H9 (cell line): ENCODE data around the gene DIAPH3. TPM values are rescaled to one million over a fixed set of nuclear protein-coding genes. Genes with fewer than 3 reads are reported as not detected.

ENCODE experiments used
- DNase-seq: peaks from one replicate; pipeline ENCODE4 v3.0.0-alpha.2; 2017
- H2AFZ ChIP-seq: one replicate; pipeline ENCODE4 v1.6.1; 2013; ENCODE audit warnings: mild to moderate bottlenecking, low read length, control low read depth, moderate library complexity
- H2AK5ac ChIP-seq: 2 replicates; pipeline ENCODE4 v1.6.1; 2013; ENCODE audit warnings: low read length, control low read depth, mixed read lengths; ENCODE audit not compliant: insufficient read length
- H2BK120ac ChIP-seq: one replicate; pipeline ENCODE4 v1.6.1; 2013; ENCODE audit warnings: low read depth, mild to moderate bottlenecking, low read length, control low read depth, inconsistent platforms; ENCODE audit not compliant: poor library complexity, severe bottlenecking
- H2BK12ac ChIP-seq: 2 replicates; pipeline ENCODE4 v1.6.1; 2013; ENCODE audit warnings: low read length, control low read depth, mixed read lengths, low read depth; ENCODE audit not compliant: insufficient read length
- H2BK15ac ChIP-seq: 2 replicates; pipeline ENCODE4 v1.6.1; 2013; ENCODE audit warnings: low read depth, low read length, control low read depth
- H2BK20ac ChIP-seq: one replicate; pipeline ENCODE4 v1.6.1; 2013; ENCODE audit warnings: low read depth, mild to moderate bottlenecking, low read length, control low read depth, inconsistent platforms; ENCODE audit not compliant: poor library complexity, severe bottlenecking
- H2BK5ac ChIP-seq: 2 replicates; pipeline ENCODE4 v1.6.1; 2013; ENCODE audit warnings: low read length, control low read depth, mixed read lengths; ENCODE audit not compliant: insufficient read length
- H3K14ac ChIP-seq: 2 replicates; pipeline ENCODE4 v1.6.1; 2013; ENCODE audit warnings: low read length, control low read depth; ENCODE audit not compliant: insufficient read depth
- H3K18ac ChIP-seq: 2 replicates; pipeline ENCODE4 v1.6.1; 2013; ENCODE audit warnings: low read depth, mild to moderate bottlenecking, mixed read lengths, low read length, control low read depth; ENCODE audit not compliant: insufficient read length
- H3K23ac ChIP-seq: 2 replicates; pipeline ENCODE4 v1.6.1; 2013; ENCODE audit warnings: low read length, control low read depth, mixed read lengths, low read depth; ENCODE audit not compliant: insufficient read length
- H3K23me2 ChIP-seq: 2 replicates; pipeline ENCODE4 v1.6.1; 2013; ENCODE audit warnings: low read depth, mild to moderate bottlenecking, mixed read lengths, low read length, control low read depth; ENCODE audit not compliant: insufficient read length, poor library complexity, severe bottlenecking
- H3K27ac ChIP-seq: 2 replicates; pipeline ENCODE4 v1.5.1; 2013; ENCODE audit warnings: low read length, control low read depth, mixed read lengths, low read depth; ENCODE audit not compliant: insufficient read length
- H3K27me3 ChIP-seq: 2 replicates; pipeline ENCODE4 v1.6.1; 2013; ENCODE audit warnings: low read length, control low read depth, inconsistent platforms; ENCODE audit not compliant: insufficient read depth
- H3K4ac ChIP-seq: 2 replicates; pipeline ENCODE4 v1.6.1; 2013; ENCODE audit warnings: low read depth, mild to moderate bottlenecking, control low read depth, inconsistent platforms, low read length, moderate library complexity
- H3K4me1 ChIP-seq: 2 replicates; pipeline ENCODE4 v1.6.1; 2013; ENCODE audit warnings: low read length, control low read depth, inconsistent platforms; ENCODE audit not compliant: insufficient read depth
- H3K4me2 ChIP-seq: 2 replicates; pipeline ENCODE4 v1.6.1; 2013; ENCODE audit warnings: low read length, control low read depth, mixed read lengths; ENCODE audit not compliant: insufficient read length, insufficient read depth
- H3K56ac ChIP-seq: 2 replicates; pipeline ENCODE4 v1.6.1; 2013; ENCODE audit warnings: low read depth, mild to moderate bottlenecking, mixed read lengths, low read length, control low read depth; ENCODE audit not compliant: insufficient read length
- H3K79me1 ChIP-seq: 2 replicates; pipeline ENCODE4 v1.6.1; 2013; ENCODE audit warnings: low read depth, mild to moderate bottlenecking, moderate library complexity, low read length, control low read depth, inconsistent platforms; ENCODE audit not compliant: insufficient read depth, poor library complexity, severe bottlenecking
- H3K79me2 ChIP-seq: 2 replicates; pipeline ENCODE4 v1.6.1; 2013; ENCODE audit warnings: low read length, control low read depth, inconsistent platforms; ENCODE audit not compliant: insufficient read depth
- H3K9ac ChIP-seq: 2 replicates; pipeline ENCODE4 v1.6.1; 2013; ENCODE audit warnings: low read length, control low read depth, mixed read lengths; ENCODE audit not compliant: insufficient read length; ENCODE audit errors: extremely low read depth
- H3K9me3 ChIP-seq: one replicate; pipeline ENCODE4 v1.6.1; 2013; ENCODE audit warnings: low read depth, low read length, inconsistent platforms; ENCODE audit not compliant: control insufficient read depth
- H3T11ph ChIP-seq: one replicate; pipeline ENCODE4 v1.6.1; 2013; ENCODE audit warnings: mild to moderate bottlenecking, low read length, control low read depth, inconsistent platforms
- H4K20me1 ChIP-seq: one replicate; pipeline ENCODE4 v1.6.1; 2013; ENCODE audit not compliant: control insufficient read depth, insufficient read length, insufficient read depth
- H4K5ac ChIP-seq: 2 replicates; pipeline ENCODE4 v1.6.1; 2013; ENCODE audit warnings: low read depth, mild to moderate bottlenecking, mixed read lengths, low read length, control low read depth; ENCODE audit not compliant: insufficient read length
- H4K8ac ChIP-seq: replicated peaks from 2 replicates; pipeline ENCODE4 v1.6.1; 2013; ENCODE audit warnings: low read length, control low read depth, mixed read lengths, low read depth; ENCODE audit not compliant: insufficient read length
- H4K91ac ChIP-seq: 2 replicates; pipeline ENCODE4 v1.6.1; 2013; ENCODE audit warnings: low read depth, mild to moderate bottlenecking, moderate library complexity, mixed read lengths, low read length, control low read depth; ENCODE audit not compliant: insufficient read length
- H3K27ac Mint-ChIP-seq, 3 experiments: 2 replicates in 2 of 3; 3 replicates in 1 of 3; pipeline ENCODE4 v1.8.0; 2020 to 2021; ENCODE audit warnings: mixed read lengths in 3 of 3, mild to moderate bottlenecking in 1 of 3, moderate library complexity in 1 of 3
- H3K27me3 Mint-ChIP-seq: 2 replicates; pipeline ENCODE4 v1.8.0; 2021; ENCODE audit warnings: low read depth, mild to moderate bottlenecking, moderate library complexity, mixed read lengths
- H3K36me3 Mint-ChIP-seq, 3 experiments: 2 replicates in 2 of 3; 3 replicates in 1 of 3; pipeline ENCODE4 v1.8.0; 2020 to 2021; ENCODE audit warnings: low read depth in 3 of 3, mixed read lengths in 3 of 3; ENCODE audit not compliant: insufficient read depth in 1 of 3
- H3K4me1 Mint-ChIP-seq, 2 experiments: 2 replicates each; pipeline ENCODE4 v1.8.0; 2020; ENCODE audit warnings: mixed read lengths in 2 of 2
- H3K4me3 Mint-ChIP-seq, 2 experiments: 2 replicates in 1 of 2; 3 replicates in 1 of 2; pipeline ENCODE4 v1.8.0; 2020 to 2021; ENCODE audit warnings: mild to moderate bottlenecking in 2 of 2, mixed read lengths in 2 of 2, moderate library complexity in 1 of 2
- H3K9me3 Mint-ChIP-seq, 2 experiments: 2 replicates in 1 of 2; 3 replicates in 1 of 2; pipeline ENCODE4 v1.8.0; 2020; ENCODE audit warnings: mild to moderate bottlenecking in 2 of 2, mixed read lengths in 2 of 2, moderate library complexity in 1 of 2
- CTCF ChIP-seq: fragments of 200-600 bp; sonication (generic); conservative IDR thresholded peaks from 3 replicates; pipeline ENCODE4 v1.8.0; 2021; ENCODE audit warnings: antibody characterized with exemption, mild to moderate bottlenecking
- WGBS: extraction: QIAGEN DNeasy Blood & Tissue Kit; methylation state at CpG from one replicate; pipeline ENCODE4 v1.1.7; 2013; ENCODE audit warnings: missing lambda C conversion rate, low lambda C conversion rate, mixed read lengths; ENCODE audit not compliant: insufficient read length; ENCODE audit errors: extremely low coverage; 5-methylcytosine and 5-hydroxymethylcytosine counted together
- total RNA-seq: library from RNA; stranded (reverse); gene quantifications from 2 replicates; pipeline ENCODE4 v1.2.1, GENCODE V29; 2021

Gene DIAPH3
- total RNA-seq, 1 experiment from 2014 or later = 23.1 TPM

DNA sequence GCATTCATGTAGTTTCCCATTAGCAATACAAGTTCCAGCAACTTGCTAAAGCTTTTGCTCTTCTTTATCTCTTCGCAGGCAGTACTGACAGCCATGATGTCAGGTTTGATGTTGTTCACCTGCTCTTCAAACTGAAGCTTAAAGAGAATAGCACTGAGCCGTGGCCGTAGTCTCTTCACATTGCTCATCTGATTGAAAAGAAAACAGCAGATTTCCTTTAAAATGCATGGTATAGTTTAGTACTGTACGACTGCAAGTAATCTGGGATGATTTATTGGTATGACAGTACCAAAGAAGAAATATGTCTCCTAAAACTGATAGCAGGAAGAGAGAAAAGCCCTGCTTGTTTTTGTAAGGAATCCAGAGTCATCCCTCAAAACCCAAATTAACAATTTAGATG is 284.4 kb downstream of the DIAPH3 start:
- Mint-ChIP-seq H3K27ac (no peak overlapping the region), H3K9me3 (no peaks in the 10 kb centered on the region), H3K4me1 (no peaks in the 10 kb centered on the region), H3K4me3 (no peak overlapping the region), H3K27me3 (no peaks in the 10 kb centered on the region), H3K36me3 (peaks cover 0 to 3% (median 3%) of the 10 kb centered on the region in 3 experiments; a peak in 2 of 7 replicates)
- Histone ChIP-seq H2BK120ac (no peak overlapping the region), H4K20me1 (no peaks in the 10 kb centered on the region), H4K91ac (no peak overlapping the region), H3K14ac (no peak overlapping the region), H3K9me3 (no peaks in the 10 kb centered on the region), H2BK15ac (no peak overlapping the region), H3K4me2 (no peak overlapping the region), H4K8ac (no peak overlapping the region), H3K4me1 (no peaks in the 10 kb centered on the region; the same call in 1 of the 2 replicates), H3K27ac (no peak overlapping the region), H2BK5ac (no peak overlapping the region), H3K23ac (no peak overlapping the region), H3K27me3 (no peaks in the 10 kb centered on the region), H2BK12ac (no peak overlapping the region), H3K79me2 (no peaks in the 10 kb centered on the region), H3K9ac (no peak overlapping the region), H2AK5ac (no peak overlapping the region), H3K56ac (no peak overlapping the region), H3K23me2 (no peaks in the 10 kb centered on the region), H3K18ac (no peak overlapping the region), H2BK20ac (no peak overlapping the region), H2AFZ (no peak overlapping the region), H3K4ac (no peak overlapping the region), H3T11ph (no peak overlapping the region), H3K79me1 (no peaks in the 10 kb centered on the region), H4K5ac (no peak overlapping the region)
- TF ChIP-seq CTCF = no peak
- no peak for DNase-seq
- WGBS = no CpG with 5 or more reads among the region's 4 CpGs
